Kasumi-1 (cell line): ENCODE data around the gene FAM110D.

Experiments used
- DNase-seq, 2 experiments: peaks; one replicate each; lab custom pipeline; 2025; lab: John Stamatoyannopoulos, UW

FAM110D gene

GRCh38 chr1:26129778-26130177, 29.1 kb upstream of the FAM110D start:
- no peak for DNase-seq

- no peak for DNase-seq
These were observed 28.2 kb upstream of the FAM110D start for GRCh38 chr1:26130695-26131094.

GRCh38 chr1:26132128-26132833, 26.6 kb upstream of the FAM110D start:
- no peak for DNase-seq

GRCh38 chr1:26132834-26133167, 26.1 kb upstream of the FAM110D start:
- DNase-seq, result no peak

- DNase-seq, result no peak
These were observed 24.4 kb upstream of the FAM110D start for GRCh38 chr1:26134466-26134865.

GRCh38 chr1:26138974-26139558, 19.8 kb upstream of the FAM110D start:
- no peak for DNase-seq

- DNase-seq, result no peak
These were observed 16.7 kb upstream of the FAM110D start for GRCh38 chr1:26142159-26142558.

GRCh38 chr1:26145041-26145959, 13.6 kb upstream of the FAM110D start:
- DNase-seq, result peak; percentile 80 to 85

GRCh38 chr1:26145960-26146294, 13.0 kb upstream of the FAM110D start:
- no peak for DNase-seq

GRCh38 chr1:26148887-26149286, 10.0 kb upstream of the FAM110D start:
- no peak for DNase-seq

GRCh38 chr1:26153966-26154532, 4.8 kb upstream of the FAM110D start:
- no peak for DNase-seq

- DNase-seq, result no peak
These were observed 4.1 kb upstream of the FAM110D start for GRCh38 chr1:26154750-26155149.

- no peak for DNase-seq
These were observed 3.3 kb upstream of the FAM110D start for GRCh38 chr1:26155370-26156284.

- DNase-seq, result peak in 1 of 2 experiments; percentile 14
These were observed 2.4 kb upstream of the FAM110D start for GRCh38 chr1:26156285-26157038.

GRCh38 chr1:26158271-26158907, 490 bp upstream of the FAM110D start:
- no peak for DNase-seq

GRCh38 chr1:26159743-26160039, 812 bp downstream of the FAM110D start:
- DNase-seq, result no peak

- DNase-seq, result no peak
These were observed 1.9 kb downstream of the FAM110D start for GRCh38 chr1:26160527-26161414.

- peak; percentile 44 to 57 for DNase-seq
These were observed 2.7 kb downstream of the FAM110D start for GRCh38 chr1:26161415-26162219.

- DNase-seq, result no peak
These were observed 3.4 kb downstream of the FAM110D start for GRCh38 chr1:26162220-26162709.
